ENCODE measurements around the gene SLC9B1.
"Not testable (repeated sequence)": the region's sequence is repeated elsewhere in the genome, so short reads cannot be mapped to it uniquely, and the experiment has no call there.

Gene SLC9B1

GRCh38 chr4:102868153-102868780 is 151.2 kb downstream of the SLC9B1 start:
- Histone ChIP-seq H3K9ac (ENCODE audit: low read length) (peak overlapping the region; percentile 70), H3K9me2 (replicated peaks; ENCODE audit: insufficient read depth, low read length) (no peaks in the 10 kb centered on the region), H3F3A (ENCODE audit: insufficient read depth) (peaks cover 10% of the 10 kb centered on the region), H2AFZ (ENCODE audit: low read depth, low read length, severe bottlenecking) (no peak overlapping the region), H3K79me2 (ENCODE audit: insufficient read depth, low read length) (peaks cover 67% of the 10 kb centered on the region), H3K4me3 (ENCODE audit: insufficient read depth, low read length, poor library complexity, severe bottlenecking) (peak overlapping the region; percentile 71), H3K9me3 (ENCODE audit: insufficient read depth, low read length) (no peaks in the 10 kb centered on the region), H3K4me2 (ENCODE audit: low read depth, low read length, poor library complexity, severe bottlenecking) (peak overlapping the region; percentile 90), H3K36me3 (ENCODE audit: low read length) (no peaks in the 10 kb centered on the region), H3K27me3 (ENCODE audit: low read length) (no peaks in the 10 kb centered on the region), H3K27ac (ENCODE audit: low read depth, low read length) (peak overlapping the region; percentile 99), H4K20me1 (ENCODE audit: low read depth, low read length) (no peaks in the 10 kb centered on the region)
- TF ChIP-seq CTCF (IDR thresholded peaks at IDR 0.05; ENCODE audit: insufficient read depth, low read length, poor library complexity, severe bottlenecking) (no peak), EZH2phosphoT487 (conservative IDR thresholded peaks at IDR 0.05; ENCODE audit: low read length) (no peak)

DNA sequence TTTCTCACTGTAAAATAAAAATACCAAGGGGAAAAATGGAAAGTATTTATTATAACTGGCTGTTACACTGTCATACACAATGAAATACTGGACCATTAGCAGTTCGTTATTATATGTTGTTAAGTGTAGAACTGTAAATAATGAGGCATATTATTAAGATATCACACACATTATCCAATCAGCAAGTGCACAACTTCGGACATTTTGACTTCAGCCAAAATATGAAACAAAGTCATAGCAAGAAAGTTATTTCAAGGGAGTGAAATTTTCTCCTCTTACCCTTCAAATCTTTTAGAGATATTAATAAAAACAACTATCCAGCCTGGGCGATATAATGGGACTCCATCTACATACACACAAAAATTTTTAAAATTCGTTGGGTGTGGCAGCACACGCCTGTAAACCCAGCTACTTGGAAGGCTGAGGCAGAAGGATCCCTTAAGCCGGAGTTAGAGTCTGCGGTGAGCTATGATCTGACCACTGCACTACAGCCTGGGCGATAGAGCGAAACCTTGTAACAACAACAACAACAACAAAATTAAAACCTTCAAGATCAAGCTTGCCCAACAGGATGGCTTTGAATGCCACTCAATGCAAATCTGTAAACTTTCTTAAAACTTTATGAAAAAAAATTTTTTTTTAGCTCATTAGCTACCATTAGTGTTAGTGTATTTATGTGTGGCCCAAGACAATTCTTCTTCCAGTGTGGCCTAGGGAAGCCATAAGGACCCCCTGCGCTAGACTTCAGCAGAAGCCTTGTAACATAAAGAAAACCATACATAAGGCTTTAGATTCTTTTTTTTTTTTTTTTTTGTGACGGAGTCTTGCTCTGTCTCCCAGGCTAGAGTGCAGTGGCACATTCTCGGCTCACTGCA is 152.0 kb downstream of the SLC9B1 start:
- no peak for TF ChIP-seq EZH2phosphoT487 (conservative IDR thresholded peaks at IDR 0.05; ENCODE audit: low read length)
- TF ChIP-seq CTCF (IDR thresholded peaks at IDR 0.05; ENCODE audit: insufficient read depth, low read length, poor library complexity, severe bottlenecking), result no peak
- Histone ChIP-seq H3K27me3 (ENCODE audit: low read length) (no peaks in the 10 kb centered on the region), H3K9me2 (replicated peaks; ENCODE audit: insufficient read depth, low read length) (no peaks in the 10 kb centered on the region), H3K4me2 (ENCODE audit: low read depth, low read length, poor library complexity, severe bottlenecking) (peak overlapping the region; percentile 90), H2AFZ (ENCODE audit: low read depth, low read length, severe bottlenecking) (peak overlapping the region; percentile 48), H3K79me2 (ENCODE audit: insufficient read depth, low read length) (peaks cover 59% of the 10 kb centered on the region), H3K36me3 (ENCODE audit: low read length) (no peaks in the 10 kb centered on the region), H3K4me3 (ENCODE audit: insufficient read depth, low read length, poor library complexity, severe bottlenecking) (peak overlapping the region; percentile 71), H3K9me3 (ENCODE audit: insufficient read depth, low read length) (no peaks in the 10 kb centered on the region), H3K9ac (ENCODE audit: low read length) (peak overlapping the region; percentile 70), H3F3A (ENCODE audit: insufficient read depth) (peaks cover 10% of the 10 kb centered on the region), H4K20me1 (ENCODE audit: low read depth, low read length) (no peaks in the 10 kb centered on the region), H3K27ac (ENCODE audit: low read depth, low read length) (peak overlapping the region; percentile 99)

DNA sequence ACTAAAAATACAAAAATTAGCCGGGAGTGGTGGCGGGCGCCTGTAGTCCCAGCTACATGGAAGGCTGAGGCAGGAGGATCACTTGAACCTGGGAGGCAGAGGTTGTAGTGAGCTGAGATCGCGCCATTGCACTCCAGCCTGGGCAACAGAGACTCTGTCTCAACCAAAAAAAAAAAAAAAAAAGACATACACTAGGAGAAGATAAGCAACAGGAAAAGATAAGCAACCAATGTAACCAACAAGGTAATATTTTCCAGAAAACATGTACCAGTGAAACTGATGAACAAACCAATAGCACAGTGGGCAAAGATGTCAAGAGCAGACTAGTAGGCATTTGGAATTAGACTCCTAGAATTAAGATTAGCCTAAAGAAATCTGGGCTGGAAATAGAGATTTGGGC is 154.2 kb downstream of the SLC9B1 start:
- H3K9me3 ChIP-seq (ENCODE audit: insufficient read depth, low read length); H3K4me2 ChIP-seq (ENCODE audit: low read depth, low read length, poor library complexity, severe bottlenecking); H3K27ac ChIP-seq (ENCODE audit: low read depth, low read length): not testable (repeated sequence)

GRCh38 chr4:102862747-102863146 is 156.8 kb downstream of the SLC9B1 start:
- TF ChIP-seq CTCF (IDR thresholded peaks at IDR 0.05; ENCODE audit: insufficient read depth, low read length, poor library complexity, severe bottlenecking) (no peak), EZH2phosphoT487 (conservative IDR thresholded peaks at IDR 0.05; ENCODE audit: low read length) (no peak)
- Histone ChIP-seq H3K9ac (ENCODE audit: low read length) (no peak overlapping the region), H3K4me3 (ENCODE audit: insufficient read depth, low read length, poor library complexity, severe bottlenecking) (no peak overlapping the region), H4K20me1 (ENCODE audit: low read depth, low read length) (no peaks in the 10 kb centered on the region), H2AFZ (ENCODE audit: low read depth, low read length, severe bottlenecking) (no peak overlapping the region), H3K27me3 (ENCODE audit: low read length) (no peaks in the 10 kb centered on the region), H3K9me3 (ENCODE audit: insufficient read depth, low read length) (no peaks in the 10 kb centered on the region), H3K27ac (ENCODE audit: low read depth, low read length) (no peak overlapping the region), H3F3A (ENCODE audit: insufficient read depth) (0 out of 2 replicates have a peak, but pooled peaks cover 3% of the 10 kb centered on the region), H3K79me2 (ENCODE audit: insufficient read depth, low read length) (peaks cover 25% of the 10 kb centered on the region), H3K9me2 (replicated peaks; ENCODE audit: insufficient read depth, low read length) (no peaks in the 10 kb centered on the region), H3K36me3 (ENCODE audit: low read length) (no peaks in the 10 kb centered on the region), H3K4me2 (ENCODE audit: low read depth, low read length, poor library complexity, severe bottlenecking) (no peak overlapping the region)

More for the DNA sequence above, 154.2 kb downstream of the SLC9B1 start:
- H3K36me3 ChIP-seq (ENCODE audit: low read length); H2AFZ ChIP-seq (ENCODE audit: low read depth, low read length, severe bottlenecking); H3K9me2 ChIP-seq (replicated peaks; ENCODE audit: insufficient read depth, low read length); H4K20me1 ChIP-seq (ENCODE audit: low read depth, low read length); H3K4me3 ChIP-seq (ENCODE audit: insufficient read depth, low read length, poor library complexity, severe bottlenecking); H3K9ac ChIP-seq (ENCODE audit: low read length); H3K27me3 ChIP-seq (ENCODE audit: low read length): not testable (repeated sequence)
- Histone ChIP-seq H3F3A (ENCODE audit: insufficient read depth) (peaks cover 10% of the 10 kb centered on the region), H3K79me2 (ENCODE audit: insufficient read depth, low read length) (peaks cover 37% of the 10 kb centered on the region)
